Measurements from ENCODE around the gene DNM1. TPM values are rescaled to one million over a fixed set of nuclear protein-coding genes. Genes with fewer than 3 reads are reported as not detected.
A peak's percentile ranks its signal among the peaks of the same experiment; 100 is the strongest.

Gene DNM1
- total and polyA plus RNA-seq, 12 donors, result 2.1 to 13.7 (median 3.9) TPM

DNA sequence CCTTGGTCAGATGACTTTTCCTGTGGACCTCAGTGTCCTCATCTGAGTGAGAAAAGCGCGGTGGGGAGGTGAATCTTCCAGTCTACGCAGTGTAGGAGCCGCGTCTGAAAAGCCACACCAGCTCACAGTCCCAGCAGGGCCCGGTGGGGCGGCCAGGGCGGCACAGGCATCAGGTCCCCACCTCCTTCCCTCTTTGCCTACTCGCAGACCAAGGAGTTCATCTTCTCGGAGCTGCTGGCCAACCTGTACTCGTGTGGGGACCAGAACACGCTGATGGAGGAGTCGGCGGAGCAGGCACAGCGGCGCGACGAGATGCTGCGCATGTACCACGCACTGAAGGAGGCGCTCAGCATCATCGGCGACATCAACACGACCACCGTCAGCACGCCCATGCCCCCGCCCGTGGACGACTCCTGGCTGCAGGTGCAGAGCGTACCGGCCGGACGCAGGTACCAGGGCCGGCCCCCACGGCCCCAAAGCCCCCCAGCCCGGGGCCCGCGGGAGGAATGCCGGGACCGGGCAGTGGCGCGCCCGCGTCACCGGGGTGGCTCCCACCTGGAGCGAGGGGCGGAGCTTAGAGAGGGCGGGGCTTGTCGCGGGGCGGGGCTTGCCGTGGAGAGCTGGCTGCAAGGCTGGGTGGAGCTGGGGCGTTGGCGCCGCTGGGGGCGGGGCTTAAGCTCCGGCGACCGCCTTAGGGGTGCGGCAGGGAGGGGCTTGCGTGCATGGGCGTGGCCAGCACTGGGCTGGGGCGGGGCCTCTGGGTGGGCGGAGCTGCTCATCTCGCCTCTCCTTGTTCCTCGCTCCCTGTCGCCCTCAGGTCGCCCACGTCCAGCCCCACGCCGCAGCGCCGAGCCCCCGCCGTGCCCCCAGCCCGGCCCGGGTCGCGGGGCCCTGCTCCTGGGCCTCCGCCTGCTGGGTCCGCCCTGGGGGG, 47.0 kb downstream of the DNM1 start:
- intact Hi-C loops (cut with DNase I), result no loop called here
- DNase-seq (peak; percentile 69 to 86), ATAC-seq (peak; percentile 71 to 89 (median 76))
- Histone ChIP-seq H3K27ac (no peak overlapping the region), H3K9me3 (no peaks in the 10 kb centered on the region), H3K4me3 (peak overlapping the region; percentile 1 to 50 (median 24)), H3K36me3 (no peaks in the 10 kb centered on the region), H3K4me1 (peaks cover 9 to 33% (median 25%) of the 10 kb centered on the region in 9 donors), H3K27me3 (peaks cover 0 to 31% (median 8%) of the 10 kb centered on the region in 7 donors)
- TF ChIP-seq, protein P1, sequence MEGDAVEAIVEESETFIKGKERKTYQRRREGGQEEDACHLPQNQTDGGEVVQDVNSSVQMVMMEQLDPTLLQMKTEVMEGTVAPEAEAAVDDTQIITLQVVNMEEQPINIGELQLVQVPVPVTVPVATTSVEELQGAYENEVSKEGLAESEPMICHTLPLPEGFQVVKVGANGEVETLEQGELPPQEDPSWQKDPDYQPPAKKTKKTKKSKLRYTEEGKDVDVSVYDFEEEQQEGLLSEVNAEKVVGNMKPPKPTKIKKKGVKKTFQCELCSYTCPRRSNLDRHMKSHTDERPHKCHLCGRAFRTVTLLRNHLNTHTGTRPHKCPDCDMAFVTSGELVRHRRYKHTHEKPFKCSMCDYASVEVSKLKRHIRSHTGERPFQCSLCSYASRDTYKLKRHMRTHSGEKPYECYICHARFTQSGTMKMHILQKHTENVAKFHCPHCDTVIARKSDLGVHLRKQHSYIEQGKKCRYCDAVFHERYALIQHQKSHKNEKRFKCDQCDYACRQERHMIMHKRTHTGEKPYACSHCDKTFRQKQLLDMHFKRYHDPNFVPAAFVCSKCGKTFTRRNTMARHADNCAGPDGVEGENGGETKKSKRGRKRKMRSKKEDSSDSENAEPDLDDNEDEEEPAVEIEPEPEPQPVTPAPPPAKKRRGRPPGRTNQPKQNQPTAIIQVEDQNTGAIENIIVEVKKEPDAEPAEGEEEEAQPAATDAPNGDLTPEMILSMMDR (IDR thresholded peaks at IDR 0.05), result no peak
- WGBS, 2 donors, result 20 to 21% methylated on average over 55 to 81 of the region's 81 CpGs

DNA sequence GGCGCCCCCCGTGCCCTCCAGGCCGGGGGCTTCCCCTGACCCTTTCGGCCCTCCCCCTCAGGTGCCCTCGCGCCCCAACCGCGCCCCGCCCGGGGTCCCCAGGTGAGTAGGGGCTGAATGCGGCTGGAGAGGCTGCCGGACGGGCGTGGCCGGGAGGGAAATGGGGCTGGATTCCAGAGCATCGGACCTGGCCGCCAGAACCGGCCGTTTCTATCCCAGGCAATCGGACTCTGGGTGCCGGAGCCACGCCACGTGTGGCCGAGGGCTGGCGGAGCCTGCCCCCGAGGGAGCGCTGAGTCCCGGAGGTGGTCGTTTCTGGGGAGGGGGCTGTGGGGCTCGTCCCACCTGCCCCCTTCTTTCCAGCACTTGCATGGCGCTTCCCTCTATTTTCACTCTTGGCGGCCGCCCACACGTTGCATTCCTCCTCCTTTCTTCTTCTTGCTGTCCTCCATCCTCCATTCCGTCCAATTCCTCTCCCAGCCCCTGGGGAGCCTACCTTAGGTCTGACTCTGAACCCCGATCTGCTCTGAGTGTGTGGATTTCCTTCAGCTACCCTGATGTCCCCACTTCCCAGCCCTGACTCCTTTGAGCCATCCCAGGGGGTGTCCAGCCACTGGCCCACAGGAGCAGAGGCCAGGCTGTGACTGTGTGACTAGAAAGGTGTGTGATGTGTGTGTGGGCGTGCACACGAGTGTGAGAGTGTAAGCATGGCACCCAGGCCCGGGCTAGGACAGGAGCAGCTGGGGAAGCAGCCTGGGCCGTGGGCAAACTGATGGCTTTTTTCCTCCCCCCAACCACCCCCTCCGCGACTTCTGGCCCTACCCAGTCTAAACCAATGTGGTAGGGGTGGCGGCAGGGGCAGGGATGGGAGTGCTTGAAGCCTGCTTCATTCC, 47.9 kb downstream of the DNM1 start:
- intact Hi-C loops (cut with DNase I), result no loop called here
- peak overlapping the region; percentile 1 to 50 (median 24) for H3K4me3 ChIP-seq

DNA sequence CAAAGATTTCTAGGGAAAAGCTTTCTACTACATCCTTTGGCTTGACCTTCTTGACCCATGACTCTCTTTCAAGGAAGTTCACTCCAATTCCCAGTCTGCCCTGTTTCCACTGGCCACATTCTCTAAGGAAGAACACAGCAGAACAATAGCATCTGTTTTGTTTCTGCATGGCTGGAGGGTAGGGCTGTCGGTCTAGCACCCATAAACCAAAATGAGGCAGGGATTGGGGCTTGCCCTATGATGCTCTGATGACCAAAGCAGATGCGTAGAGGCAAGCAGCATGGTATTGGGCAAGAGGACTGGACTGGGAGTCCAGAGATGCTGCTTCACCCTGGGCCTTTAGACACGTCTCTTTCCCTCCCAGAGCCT, 48.5 kb downstream of the DNM1 start:
- TF ChIP-seq, protein P1 (IDR thresholded peaks at IDR 0.05), result no peak
- H3K4me1 ChIP-seq, result peaks cover 2 to 20% (median 13%) of the 10 kb centered on the region in 9 donors
- 73 to 76% methylated on average over 3 of the region's 3 CpGs for WGBS, 2 donors
- no peaks in the 10 kb centered on the region for H3K9me3 ChIP-seq
- no peak overlapping the region for H3K4me3 ChIP-seq
- peaks cover 0 to 31% (median 8%) of the 10 kb centered on the region in 7 donors for H3K27me3 ChIP-seq
- DNase-seq (no peak), ATAC-seq (no peak)
- H3K36me3 ChIP-seq, result peaks cover 0 to 14% (median 0%) of the 10 kb centered on the region in 9 donors
- H3K27ac ChIP-seq, result no peak overlapping the region
- intact Hi-C loops (cut with DNase I), result no loop called here

More for the DNA sequence above, 47.9 kb downstream of the DNM1 start:
- Histone ChIP-seq H3K9me3 (no peaks in the 10 kb centered on the region), H3K36me3 (peaks cover 0 to 7% (median 0%) of the 10 kb centered on the region in 9 donors), H3K27me3 (peaks cover 0 to 31% (median 8%) of the 10 kb centered on the region in 7 donors), H3K4me1 (peaks cover 4 to 24% (median 16%) of the 10 kb centered on the region in 9 donors), H3K27ac (no peak overlapping the region)
- no peak for ATAC-seq
- TF ChIP-seq, protein P1 (IDR thresholded peaks at IDR 0.05), result no peak
- no peak for DNase-seq
- WGBS, 2 donors, result 24 to 29% methylated on average over 43 of the region's 43 CpGs

Measured in heart right ventricle (tissue), 16 donors.